ENCODE results near the gene CHRNA7. TPM values are rescaled to one million over a fixed set of nuclear protein-coding genes. Genes with fewer than 3 reads are reported as not detected.

The CHRNA7 gene
- total and polyA plus RNA-seq, 9 donors: 1.6 to 5.2 (median 3.3) TPM

Small RNA genes within 50 kb of the gene (small RNA-seq; reads per million reads assigned to genes)
- not detected for gene RF00019

Other genes starting within 250 kb of the CHRNA7 start
- gene OTUD7A, start 159.8 kb upstream of the CHRNA7 start, total RNA-seq: 1 to 10 TPM; 2.0 to 7.4 (median 3.8) TPM
- 1 to 10 TPM in 1 of 2 donors, under 1 TPM in 1; 0.67 to 1.5 TPM for gene OTUD7A, start 159.8 kb upstream of the CHRNA7 start, polyA plus RNA-seq